Activated CD8-positive, alpha-beta T cell treated with anti-CD3 and anti-CD28 coated beads for 36 hours (primary cell): ENCODE measurements around the gene PHETA1. TPM values are rescaled to one million over a fixed set of nuclear protein-coding genes. Genes with fewer than 3 reads are reported as not detected.

Experiments used
- ATAC-seq: fragments of 200-7000 bp; cut with Tn5 transposase; one replicate; pipeline ENCODE4 v1.10.0; 2021; ENCODE audit warnings: mild to moderate bottlenecking, moderate library complexity
- CTCF ChIA-PET: fragments of 350-600 bp; sonication (Branson Sonifier 250); formaldehyde crosslinking; loops from one replicate; lab custom pipeline; 2021; ENCODE audit warnings: antibody characterized with exemption; lab: Charles Lee
- POLR2A ChIA-PET: fragments of 350-600 bp; sonication (Branson Sonifier 250); formaldehyde crosslinking; loops from one replicate; lab custom pipeline; 2021; ENCODE audit warnings: antibody characterized with exemption; lab: Charles Lee
- DNase-seq: peaks from one replicate; pipeline ENCODE4 v3.0.0-alpha.2; 2020
- H3K27ac Mint-ChIP-seq: one replicate; pipeline ENCODE4 v1.8.0; 2021; ENCODE audit warnings: mild to moderate bottlenecking, mixed read lengths
- H3K27me3 Mint-ChIP-seq: one replicate; pipeline ENCODE4 v1.8.0; 2021; ENCODE audit warnings: mixed read lengths
- H3K36me3 Mint-ChIP-seq: one replicate; pipeline ENCODE4 v1.8.0; 2021; ENCODE audit warnings: low read depth, mixed read lengths
- H3K4me1 Mint-ChIP-seq: one replicate; pipeline ENCODE4 v1.8.0; 2021; ENCODE audit warnings: low read depth, mixed read lengths
- H3K4me3 Mint-ChIP-seq: one replicate; pipeline ENCODE4 v1.8.0; 2021; ENCODE audit warnings: mild to moderate bottlenecking, moderate library complexity, mixed read lengths
- H3K9me3 Mint-ChIP-seq: one replicate; pipeline ENCODE4 v1.8.0; 2021; ENCODE audit warnings: mixed read lengths
- CTCF ChIP-seq: fragments of 200-600 bp; IDR thresholded peaks from one replicate; pipeline ENCODE4 v1.8.0; 2022; ENCODE audit warnings: antibody characterized with exemption, mild to moderate bottlenecking
- intact Hi-C: fragments of 100-400 bp; cut with micrococcal nuclease; formaldehyde crosslinking; loops from one replicate; pipeline ENCODE4 v1.10.0; 2022
- total RNA-seq, 2 experiments: library from RNA; stranded (reverse); gene quantifications; one replicate each; pipeline ENCODE4 v1.2.3, GENCODE V29; 2021

The PHETA1 gene
- total RNA-seq, 2 experiments from 2014 or later = 1.2 to 1.7 TPM

GRCh38 chr12:111359231-111359913 lies 9.5 kb downstream of the PHETA1 start:
- POLR2A ChIA-PET = interaction anchor here (1.1 kb wide), 1 partner anchor 9 kb away, joined by 4 read pairs; the partner anchor contains the start of gene PHETA1
- DNase-seq = peak; percentile 83

GRCh38 chr12:111355201-111355925 lies 13.5 kb downstream of the PHETA1 start:
- TF ChIP-seq CTCF = no peak
- no peak for ATAC-seq
- Mint-ChIP-seq H3K36me3 (no peaks in the 10 kb centered on the region), H3K27ac (no peak overlapping the region), H3K9me3 (no peaks in the 10 kb centered on the region), H3K27me3 (peaks cover 7% of the 10 kb centered on the region), H3K4me3 (no peak overlapping the region), H3K4me1 (peaks cover 13% of the 10 kb centered on the region)
- ChIA-PET CTCF (no interaction called here), POLR2A (no interaction called here)
- intact Hi-C loops = no loop called here
- no peak for DNase-seq

More at GRCh38 chr12:111359231-111359913, 9.5 kb downstream of the PHETA1 start:
- intact Hi-C loops = no loop called here
- Mint-ChIP-seq H3K27ac (no peak overlapping the region), H3K36me3 (no peaks in the 10 kb centered on the region), H3K4me3 (no peak overlapping the region), H3K9me3 (no peaks in the 10 kb centered on the region), H3K27me3 (peaks cover 7% of the 10 kb centered on the region), H3K4me1 (peaks cover 18% of the 10 kb centered on the region)
- ATAC-seq = peak; percentile 90
- no peak for TF ChIP-seq CTCF
- CTCF ChIA-PET = interaction anchor here (0.7 to 1.5 kb wide), 6 partner anchors 10 to 92 kb away, joined by 3 to 6 read pairs (median 4); partner anchors contain the start of gene PHETA1

- H3K4me3 Mint-ChIP-seq = no peak overlapping the region
- intact Hi-C loops = no loop called here
These were observed 14.4 kb downstream of the PHETA1 start for GRCh38 chr12:111354511-111354910.

GRCh38 chr12:111353603-111354295 lies 15.1 kb downstream of the PHETA1 start:
- TF ChIP-seq CTCF = no peak
- CTCF ChIA-PET = no interaction called here

More at GRCh38 chr12:111354511-111354910, 14.4 kb downstream of the PHETA1 start:
- no peak for TF ChIP-seq CTCF
- Mint-ChIP-seq H3K9me3 (no peaks in the 10 kb centered on the region), H3K27me3 (peaks cover 2% of the 10 kb centered on the region), H3K27ac (no peak overlapping the region), H3K36me3 (no peaks in the 10 kb centered on the region), H3K4me1 (peaks cover 5% of the 10 kb centered on the region)
- DNase-seq (no peak), ATAC-seq (no peak)
- ChIA-PET POLR2A (no interaction called here), CTCF (no interaction called here)

More at GRCh38 chr12:111353603-111354295, 15.1 kb downstream of the PHETA1 start:
- POLR2A ChIA-PET = no interaction called here
- no peak for ATAC-seq
- Mint-ChIP-seq H3K4me3 (no peak overlapping the region), H3K27me3 (no peaks in the 10 kb centered on the region), H3K9me3 (peaks cover 7% of the 10 kb centered on the region), H3K27ac (no peak overlapping the region), H3K36me3 (no peaks in the 10 kb centered on the region), H3K4me1 (peaks cover 2% of the 10 kb centered on the region)
- DNase-seq = no peak
- intact Hi-C loops = no loop called here
